ENCODE measurements around the gene OR10H4.

GRCh38 chr19:15979293-15979692 lies 30.5 kb downstream of the OR10H4 start:
- TF ChIP-seq FOXK2 (IDR thresholded peaks at IDR 0.05), result no peak
- no peak for TF ChIP-seq FOXM1 (IDR thresholded peaks at IDR 0.05; ENCODE audit: borderline replicate concordance)
- TF ChIP-seq LEF1 (IDR thresholded peaks at IDR 0.05; ENCODE audit: borderline replicate concordance), result no peak

All from HEK293T (cell line).